DMS 273 (cell line): ENCODE data around the gene RPL3.

ENCODE experiments used
- DNase-seq: peaks from one replicate; lab custom pipeline; 2025; ENCODE audit not compliant: unreplicated experiment; lab: John Stamatoyannopoulos, UW

The RPL3 gene

DNA sequence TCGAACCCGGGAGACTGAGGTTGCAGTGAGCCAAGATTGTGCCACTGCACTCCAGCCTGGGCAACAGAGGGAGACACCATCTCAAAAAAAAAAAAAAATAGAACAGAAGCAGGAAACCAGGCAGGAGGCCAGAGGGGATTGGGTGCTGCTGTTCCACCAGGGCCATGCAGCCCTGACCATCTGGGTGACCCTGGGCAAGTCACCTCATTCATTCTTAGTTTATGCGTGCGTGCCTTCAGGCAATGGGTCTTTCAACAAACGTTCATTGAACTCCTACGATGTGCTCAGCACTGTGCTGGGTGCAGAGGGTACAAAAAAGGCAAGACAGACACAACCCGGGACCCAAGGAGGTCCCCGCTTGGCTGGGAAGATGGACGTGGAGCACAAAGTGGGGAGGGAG is 18.3 kb downstream of the RPL3 start:
- DNase-seq, result no peak

- DNase-seq, result no peak
Measured at GRCh38 chr22:39300186-39300830, 19.1 kb downstream of the RPL3 start.

GRCh38 chr22:39299829-39300178 is 19.6 kb downstream of the RPL3 start:
- DNase-seq, result no peak

DNA sequence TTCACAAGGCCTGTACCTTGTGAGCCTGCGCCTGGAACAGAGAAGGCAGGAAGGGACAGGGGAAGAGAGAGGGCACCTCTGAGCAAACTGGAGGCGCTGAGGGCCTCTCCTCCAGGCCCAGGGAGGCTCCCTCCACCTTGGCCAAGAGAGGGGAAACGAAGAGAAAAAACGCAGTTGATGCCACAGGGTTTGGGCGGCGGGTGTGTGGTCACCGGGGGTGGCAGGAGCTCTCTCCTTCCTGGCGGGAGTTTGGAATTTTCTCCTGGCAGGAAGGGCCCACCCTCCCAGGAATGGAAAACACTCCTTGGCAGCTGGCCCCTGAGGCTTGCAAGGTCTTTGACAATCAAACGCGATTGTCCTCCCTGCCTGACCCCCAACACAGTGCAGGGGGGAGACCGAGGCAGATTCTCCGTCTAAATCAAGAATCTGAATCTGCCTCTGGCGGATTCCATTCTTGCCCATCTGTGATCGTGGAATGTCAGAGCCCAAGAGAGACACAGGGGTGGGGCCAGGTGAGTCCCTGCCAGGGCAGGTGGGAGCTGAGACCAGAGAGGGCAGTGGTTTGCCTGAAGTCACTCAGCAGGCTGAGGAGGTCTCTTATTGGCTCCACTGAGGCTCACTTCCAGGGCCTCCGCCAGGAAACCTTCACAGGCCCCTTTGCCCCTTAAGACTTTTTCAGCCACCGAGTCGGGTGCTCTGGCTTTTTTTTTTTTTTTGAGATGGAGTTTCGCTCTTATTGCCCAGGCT is 21.0 kb downstream of the RPL3 start:
- peak; percentile 35 for DNase-seq

GRCh38 chr22:39297490-39298240 is 21.8 kb downstream of the RPL3 start:
- peak; percentile 58 for DNase-seq

GRCh38 chr22:39296981-39297489 is 22.4 kb downstream of the RPL3 start:
- peak; percentile 37 for DNase-seq

- no peak for DNase-seq
Measured at GRCh38 chr22:39296535-39296934, 22.9 kb downstream of the RPL3 start.

- DNase-seq, result no peak
Measured at GRCh38 chr22:39294571-39295468, 24.6 kb downstream of the RPL3 start.

DNA sequence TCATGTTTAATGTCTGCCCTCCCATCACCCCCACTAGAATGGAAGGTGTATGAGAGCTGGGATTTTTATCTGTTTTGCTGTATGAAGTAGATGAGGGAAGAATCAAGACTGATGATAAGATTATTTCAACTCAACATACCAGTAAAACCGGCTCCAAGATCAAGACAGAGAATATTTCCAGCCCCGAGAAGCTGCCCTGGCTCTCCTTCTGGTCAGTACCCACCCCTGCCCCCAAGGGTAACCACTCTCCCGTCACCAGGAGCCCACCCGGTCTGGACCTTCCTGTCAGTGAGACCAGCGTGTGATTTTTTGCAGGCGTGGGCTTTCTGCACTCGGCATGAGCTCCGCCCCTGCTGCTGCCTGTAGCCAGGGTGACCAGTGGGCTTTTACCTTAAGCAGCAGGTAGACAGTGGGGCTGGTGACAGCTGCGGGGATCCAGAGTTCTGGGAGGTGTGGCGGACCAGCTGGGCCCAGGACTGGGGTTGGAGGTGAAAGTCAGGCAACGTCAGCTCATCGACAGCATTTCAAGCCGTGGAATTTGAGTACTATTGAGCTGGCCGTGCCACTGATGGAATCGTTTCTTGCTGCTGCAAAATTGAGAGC is 25.6 kb downstream of the RPL3 start:
- DNase-seq, result no peak

GRCh38 chr22:39292561-39293074 is 26.8 kb downstream of the RPL3 start:
- DNase-seq, result peak; percentile 31

GRCh38 chr22:39292031-39292462 is 27.4 kb downstream of the RPL3 start:
- DNase-seq, result no peak

DNA sequence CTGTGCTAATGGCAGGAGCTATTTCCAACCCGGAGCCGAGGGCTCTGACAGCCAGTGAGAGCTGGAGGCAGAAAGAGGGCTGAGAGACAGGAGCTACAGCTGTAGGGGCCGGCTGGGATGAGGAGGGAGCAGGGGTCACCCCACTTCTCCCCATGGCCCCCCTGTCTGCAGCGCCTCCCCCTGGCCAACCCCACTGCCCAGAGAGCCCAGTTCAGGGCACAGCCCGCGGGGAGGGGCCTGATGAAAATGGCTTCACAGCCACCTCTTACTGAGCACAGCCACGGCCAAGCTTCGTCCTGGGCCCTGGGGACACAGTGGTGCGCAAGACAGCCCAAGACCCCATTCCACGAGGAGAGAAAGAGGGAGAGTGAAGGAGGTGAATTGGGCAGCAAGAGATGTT is 27.9 kb downstream of the RPL3 start:
- DNase-seq, result no peak

DNA sequence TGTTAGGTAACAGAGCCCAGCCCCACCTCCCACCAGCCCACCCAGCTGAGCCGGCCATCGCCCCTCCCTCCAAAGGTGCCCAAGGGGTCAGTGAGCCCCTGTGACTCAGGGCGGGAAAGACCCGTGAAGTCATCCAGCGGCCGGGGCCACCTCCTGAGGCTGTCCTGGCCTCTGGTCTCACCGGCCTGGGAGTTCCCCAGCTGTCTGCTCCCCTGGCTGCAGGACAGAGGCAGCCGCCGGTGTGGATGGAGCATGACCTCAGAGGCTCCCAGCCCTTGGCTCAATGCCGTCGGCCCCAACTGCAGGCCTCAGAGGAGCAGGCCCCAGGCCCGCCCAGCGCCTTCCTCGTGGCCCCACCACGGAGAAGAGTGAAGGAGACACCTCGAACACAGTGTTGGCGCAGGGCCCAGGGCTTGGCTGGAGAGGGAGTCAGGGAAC is 28.7 kb downstream of the RPL3 start:
- peak; percentile 33 for DNase-seq

DNA sequence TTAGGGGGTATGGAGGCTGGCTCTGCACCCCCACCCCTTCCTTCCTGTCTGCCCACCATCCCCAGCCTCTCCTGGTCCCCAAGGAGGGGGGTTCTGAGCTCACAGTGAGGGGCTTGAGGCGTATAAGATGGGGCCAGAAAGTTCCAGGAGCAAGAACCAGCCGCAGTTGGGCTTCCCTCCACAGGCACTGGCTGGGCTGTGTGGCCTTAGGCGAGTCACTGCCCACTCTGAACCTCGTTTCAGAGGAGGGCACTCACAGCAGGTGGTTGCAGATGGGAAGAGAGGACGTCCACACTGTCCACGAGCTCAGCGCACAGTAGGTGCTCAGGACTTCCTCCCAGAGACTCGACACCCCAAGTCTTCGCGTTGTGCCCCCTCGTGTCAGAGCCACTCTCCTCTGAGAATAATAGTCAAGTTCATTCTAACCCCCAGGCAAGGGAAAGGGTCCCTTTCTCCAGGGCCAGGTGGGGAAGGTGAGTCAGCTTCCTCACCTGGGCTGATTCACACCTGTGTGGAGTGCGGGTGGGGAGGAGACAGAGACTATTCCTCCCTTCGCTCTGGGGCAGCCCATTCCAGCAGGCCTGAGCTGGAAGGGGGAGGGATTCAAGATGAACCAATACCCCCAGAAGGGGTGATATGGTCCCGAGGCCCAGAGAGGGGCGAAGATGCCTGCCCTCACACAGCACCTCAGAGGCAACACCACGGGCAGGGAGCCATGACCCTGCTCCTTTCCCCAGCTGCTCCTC is 29.3 kb downstream of the RPL3 start:
- DNase-seq, result no peak

DNA sequence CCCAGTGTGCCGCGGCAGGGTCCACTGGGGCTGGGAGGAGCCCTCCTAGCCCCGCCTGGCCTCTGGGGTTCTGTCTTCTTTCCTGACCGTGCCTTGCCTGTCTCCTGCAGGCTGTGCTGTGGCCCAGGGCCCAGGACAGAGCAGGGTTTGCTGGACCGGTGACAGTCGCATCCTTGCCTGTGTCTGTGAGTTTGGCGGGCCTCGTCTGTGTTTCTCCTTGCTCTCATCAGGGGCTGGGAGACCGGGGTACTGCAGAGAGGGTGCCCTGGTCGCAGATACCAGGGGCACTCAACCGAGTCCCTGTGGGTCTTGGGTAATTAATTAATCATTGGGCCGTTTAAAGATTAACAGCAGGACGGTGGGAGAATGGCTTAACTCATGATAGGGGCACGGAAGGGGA is 29.9 kb downstream of the RPL3 start:
- DNase-seq, result no peak

DNA sequence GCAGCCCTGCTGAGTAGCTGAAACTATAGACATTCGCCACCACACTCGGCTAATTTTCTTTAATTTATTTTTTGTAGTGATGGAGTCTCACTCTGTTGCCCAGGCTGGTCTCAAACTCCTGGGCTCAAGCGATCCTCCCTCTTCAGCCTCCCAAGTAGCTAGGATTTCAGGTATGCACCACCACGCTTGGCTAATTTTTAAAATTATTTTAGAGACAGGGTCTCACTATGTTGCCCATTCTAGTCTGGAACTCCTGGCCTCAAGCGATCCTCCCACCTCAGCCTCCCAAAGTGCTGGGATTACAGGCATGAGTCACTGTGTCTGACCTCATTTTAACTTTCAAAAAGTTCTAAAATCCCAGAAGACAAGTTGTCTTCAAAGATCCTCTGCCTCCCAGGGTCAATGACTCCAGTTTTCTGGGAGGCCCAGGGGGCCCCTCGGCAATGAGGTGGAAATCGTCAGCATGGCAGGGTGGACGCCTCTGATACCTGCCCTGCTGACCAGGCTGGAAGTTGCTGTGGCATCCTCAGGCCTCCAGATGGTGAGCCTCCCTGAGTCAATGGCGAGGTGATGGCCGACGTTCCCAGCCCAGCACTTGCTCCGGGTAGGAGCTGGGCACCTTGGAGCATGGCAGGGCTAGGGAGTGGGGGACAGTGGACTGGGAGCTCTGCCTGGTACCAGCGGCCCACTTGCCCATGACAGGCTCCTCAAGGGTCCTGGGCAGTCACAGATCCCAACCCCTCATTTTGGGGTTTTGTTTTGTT is 31.1 kb downstream of the RPL3 start:
- no peak for DNase-seq

DNA sequence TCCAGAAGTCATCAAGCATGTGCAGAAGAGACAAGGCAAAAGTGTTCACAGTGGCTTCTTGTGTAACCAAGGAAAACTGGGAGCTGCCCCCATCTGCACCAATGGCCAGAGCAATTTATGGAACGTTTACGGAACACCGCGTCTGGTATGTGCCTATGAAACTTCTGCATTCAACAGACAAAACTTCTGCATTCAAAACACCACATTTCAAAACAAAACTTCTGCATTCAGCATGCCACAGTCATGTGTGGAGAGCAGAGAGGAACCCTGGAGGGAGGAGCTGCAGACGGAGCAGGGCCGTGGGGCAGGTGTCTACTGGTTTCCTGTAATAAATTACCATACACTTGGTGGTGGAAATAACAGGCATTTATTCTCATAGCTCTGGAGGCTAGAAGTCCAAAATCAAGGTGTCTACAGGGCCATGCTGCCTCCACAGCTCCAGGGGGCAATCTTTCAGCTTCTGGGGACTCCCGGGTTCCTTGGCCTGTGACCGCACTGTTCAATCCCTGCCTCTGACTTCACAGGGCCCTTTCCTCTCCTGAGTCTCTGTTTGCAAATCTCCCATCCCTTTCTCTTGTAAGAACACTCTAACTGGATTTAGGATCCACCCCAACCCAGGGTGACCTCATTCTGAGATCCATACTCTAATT is 32.2 kb downstream of the RPL3 start:
- DNase-seq, result no peak

GRCh38 chr22:39284983-39285382 is 34.4 kb downstream of the RPL3 start:
- DNase-seq, result peak; percentile 23
